ENCODE measurements around the gene FAM124A.

The FAM124A gene

GRCh38 chr13:51243832-51244231 is 21.6 kb downstream of the FAM124A start:
- DNase-seq (ENCODE audit: low spot score): no peak

GRCh38 chr13:51244637-51245405 is 22.6 kb downstream of the FAM124A start:
- no peak for DNase-seq (ENCODE audit: low spot score)

GRCh38 chr13:51245583-51245982 is 23.4 kb downstream of the FAM124A start:
- no peak for DNase-seq (ENCODE audit: low spot score)

GRCh38 chr13:51246025-51246417 is 23.8 kb downstream of the FAM124A start:
- no peak for DNase-seq (ENCODE audit: low spot score)

GRCh38 chr13:51246418-51247277 is 24.4 kb downstream of the FAM124A start:
- no peak for DNase-seq (ENCODE audit: low spot score)

DNA sequence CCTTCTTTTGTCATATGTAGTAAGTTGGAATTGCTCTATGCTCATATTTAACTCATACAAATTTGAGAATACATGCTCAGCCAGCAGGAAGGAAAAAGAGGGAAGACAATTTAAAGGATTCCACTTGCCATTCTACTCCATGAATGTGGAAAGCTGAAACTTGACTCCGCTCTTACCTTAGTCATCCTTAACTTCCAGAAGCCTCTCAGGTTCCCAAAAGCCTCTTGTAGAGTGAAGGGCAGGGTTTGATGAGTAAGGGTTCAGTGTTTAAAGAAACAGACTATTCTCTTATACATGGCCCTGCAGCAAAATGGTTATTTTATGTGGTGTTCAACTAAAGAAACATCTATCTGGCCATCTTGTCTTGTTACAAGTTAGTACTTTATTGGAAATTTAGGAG is 27.1 kb downstream of the FAM124A start:
- DNase-seq (ENCODE audit: low spot score): no peak

GRCh38 chr13:51249770-51250741 is 27.9 kb downstream of the FAM124A start:
- no peak for DNase-seq (ENCODE audit: low spot score)

- no peak for DNase-seq (ENCODE audit: low spot score)
Measured at GRCh38 chr13:51251480-51251879, 29.3 kb downstream of the FAM124A start.

GRCh38 chr13:51252954-51253532 is 30.8 kb downstream of the FAM124A start:
- no peak for DNase-seq (ENCODE audit: low spot score)

GRCh38 chr13:51255556-51255955 is 33.4 kb downstream of the FAM124A start:
- no peak for DNase-seq (ENCODE audit: low spot score)

DNA sequence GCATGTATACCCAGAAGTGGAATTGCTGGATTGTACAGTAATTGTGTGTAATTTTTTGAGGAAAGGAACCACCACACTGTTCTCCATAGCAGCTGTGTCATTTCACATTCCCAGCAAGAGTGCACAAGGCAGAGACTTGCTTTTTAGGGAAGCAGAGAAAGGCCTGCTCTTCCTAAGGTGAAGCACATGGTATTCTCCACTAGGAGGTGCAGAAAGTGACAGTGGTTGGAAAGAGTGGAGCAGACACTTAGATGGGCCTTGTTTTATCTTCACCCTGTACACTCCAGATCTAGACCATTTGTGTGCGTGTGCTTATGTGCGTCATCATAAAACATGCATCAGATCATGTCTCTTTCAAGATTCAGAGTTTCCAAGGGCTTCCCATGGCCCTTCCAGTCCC is 35.0 kb downstream of the FAM124A start:
- DNase-seq (ENCODE audit: low spot score): no peak

GRCh38 chr13:51258612-51259548 is 36.7 kb downstream of the FAM124A start:
- no peak for DNase-seq (ENCODE audit: low spot score)

GRCh38 chr13:51260154-51260553 is 38.0 kb downstream of the FAM124A start:
- DNase-seq (ENCODE audit: low spot score): no peak

DNA sequence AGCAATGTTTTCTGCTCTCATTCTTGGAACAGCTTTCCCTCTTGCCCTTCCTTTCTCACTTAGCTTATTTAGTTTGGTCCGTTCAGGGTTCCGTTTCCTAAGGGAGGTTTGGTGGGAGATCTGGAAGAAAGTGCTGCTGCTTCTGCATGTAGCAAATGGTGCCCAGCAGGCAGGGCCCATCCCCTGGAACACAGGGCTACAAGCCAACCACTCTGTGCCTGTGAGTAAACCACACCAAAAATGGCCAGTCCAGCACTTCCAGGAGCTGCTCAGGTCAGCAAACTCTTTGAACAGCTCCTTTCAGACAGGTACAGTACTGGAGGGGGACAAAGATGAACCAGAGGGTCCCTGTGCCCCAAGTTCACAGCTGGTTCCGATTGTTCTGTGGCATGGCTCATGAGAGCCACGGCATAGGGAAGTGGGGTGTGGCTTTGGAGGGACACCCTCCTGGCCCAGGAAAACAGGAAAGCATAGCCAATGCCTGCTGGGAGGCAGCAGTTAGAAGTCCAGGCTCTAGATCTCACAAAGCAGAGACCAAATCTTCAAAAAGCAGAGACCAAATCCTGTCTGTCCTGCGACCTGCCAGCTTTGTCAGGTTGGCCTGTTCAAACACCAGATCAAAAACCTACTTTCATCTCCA is 39.5 kb downstream of the FAM124A start:
- DNase-seq (ENCODE audit: low spot score): no peak

- DNase-seq (ENCODE audit: low spot score): no peak
Measured at GRCh38 chr13:51262501-51263211, 40.5 kb downstream of the FAM124A start.

- no peak for DNase-seq (ENCODE audit: low spot score)
Measured at GRCh38 chr13:51266642-51267041, 44.4 kb downstream of the FAM124A start.

DNA sequence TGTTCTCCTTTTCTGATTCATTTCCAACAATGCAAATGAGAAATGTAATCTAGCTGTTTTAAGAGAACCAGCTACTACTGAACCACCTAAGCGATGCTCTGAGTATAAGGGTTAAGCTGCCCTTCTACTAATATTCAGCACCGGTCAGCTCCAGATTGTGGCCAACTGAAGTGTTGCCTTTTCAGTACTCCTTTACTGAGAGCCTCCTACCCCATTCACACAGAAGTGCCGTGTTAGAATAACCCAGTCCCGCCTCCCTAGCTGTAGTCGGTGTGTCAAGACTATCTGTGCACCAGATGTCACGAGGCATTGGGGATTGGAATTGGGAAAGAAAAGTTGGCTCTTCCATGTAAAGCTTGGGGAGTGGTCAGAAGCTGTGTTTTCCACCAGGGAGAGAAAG is 45.4 kb downstream of the FAM124A start:
- DNase-seq (ENCODE audit: low spot score): no peak

DNA sequence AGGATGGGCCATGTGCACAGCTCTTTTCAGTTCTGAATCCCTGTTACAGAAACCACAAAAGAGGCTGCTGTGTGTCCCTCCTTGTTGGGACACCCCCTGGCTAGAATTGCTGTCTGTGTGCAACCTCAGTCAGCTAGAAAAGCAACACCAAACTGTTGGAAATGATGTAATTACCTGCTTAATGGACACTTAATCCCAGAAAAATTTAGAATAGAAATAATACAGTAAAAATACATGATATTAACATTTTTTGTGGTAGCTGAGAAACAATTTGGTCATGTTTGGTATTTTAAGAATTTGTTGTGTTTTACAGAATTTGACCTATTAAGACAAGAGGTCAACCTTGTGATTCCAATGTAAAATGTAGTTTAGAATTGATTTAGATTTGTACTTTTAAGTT is 46.8 kb downstream of the FAM124A start:
- no peak for DNase-seq (ENCODE audit: low spot score)

GRCh38 chr13:51270623-51271415 is 48.6 kb downstream of the FAM124A start:
- no peak for DNase-seq (ENCODE audit: low spot score)
